ENCODE measurements around the gene SLCO4C1. TPM values are rescaled to one million over a fixed set of nuclear protein-coding genes. Genes with fewer than 3 reads are reported as not detected.
A peak's percentile ranks its signal among the peaks of the same experiment; 100 is the strongest.

Gene SLCO4C1
- total and polyA plus RNA-seq, 2 of the 13 experiments (the other 11 are each of a cell fraction or from before 2014, with no cell fraction given): 1.3 to 7.8 TPM

GRCh38 chr5:102296178-102296817 lies at the start of gene SLCO4C1 (continued):
- TF ChIP-seq UBTF (CRISPR knock-in tag; IDR thresholded peaks at IDR 0.05): peak; percentile 97
- TF ChIP-seq GABPA (IDR thresholded peaks at IDR 0.05; ENCODE audit: low read depth, low read length): no peak
- peak; percentile 28; the same call in 1 of the 2 replicates for TF ChIP-seq GABPA (CRISPR knock-in tag; IDR thresholded peaks at IDR 0.05; ENCODE audit: low read depth)
- peak; percentile 79; the same call in 1 of the 2 replicates for TF ChIP-seq ZNF546 (CRISPR knock-in tag; conservative IDR thresholded peaks at IDR 0.05)
- TF ChIP-seq SNRNP70 (IDR thresholded peaks at IDR 0.05; ENCODE audit: low read depth, low read length): no peak
- TF ChIP-seq MIER2 (CRISPR knock-in tag; IDR thresholded peaks at IDR 0.05): peak; percentile 65; the same call in 1 of the 2 replicates
- no peak for TF ChIP-seq ZNF382 (CRISPR knock-in tag; IDR thresholded peaks at IDR 0.05; ENCODE audit: borderline replicate concordance)
- no peak for TF ChIP-seq DPF2 (CRISPR knock-in tag; IDR thresholded peaks at IDR 0.05; ENCODE audit: borderline replicate concordance, low read depth)
- peak; percentile 68; the same call in 1 of the 2 replicates for TF ChIP-seq HOMEZ (CRISPR knock-in tag; IDR thresholded peaks at IDR 0.05; ENCODE audit: low read depth)
- TF ChIP-seq KDM4B (CRISPR knock-in tag; IDR thresholded peaks at IDR 0.05): no peak; the same call in 1 of the 2 replicates
- TF ChIP-seq SCMH1 (CRISPR knock-in tag; IDR thresholded peaks at IDR 0.05; ENCODE audit: borderline replicate concordance): no peak
- no peak for TF ChIP-seq KLF9 (CRISPR knock-in tag; IDR thresholded peaks at IDR 0.05; ENCODE audit: low read depth)
- TF ChIP-seq ZNF180 (CRISPR knock-in tag; IDR thresholded peaks at IDR 0.05; ENCODE audit: borderline replicate concordance, low read depth): 0 out of 2 replicates have a peak, but pooled peaks have one; percentile 40
- no peak for TF ChIP-seq RFX5 (IDR thresholded peaks at IDR 0.05; ENCODE audit: low read depth, low read length)
- 0 out of 2 replicates have a peak, but pooled peaks have one; percentile 64 for TF ChIP-seq HOXA5 (CRISPR knock-in tag; IDR thresholded peaks at IDR 0.05)
- no peak for TF ChIP-seq BCLAF1 (IDR thresholded peaks at IDR 0.05)
- no peak for TF ChIP-seq ZNF468 (CRISPR knock-in tag; IDR thresholded peaks at IDR 0.05)
- no peak for TF ChIP-seq AKAP8 (CRISPR knock-in tag; IDR thresholded peaks at IDR 0.05)
- TF ChIP-seq ZFY (CRISPR knock-in tag; IDR thresholded peaks at IDR 0.05): 0 out of 2 replicates have a peak, but pooled peaks have one; percentile 10
- TF ChIP-seq ZBTB39 (CRISPR knock-in tag; IDR thresholded peaks at IDR 0.05): peak; percentile 58; the same call in 1 of the 2 replicates
- TF ChIP-seq ELF1 (CRISPR knock-in tag; IDR thresholded peaks at IDR 0.05): peak; percentile 56
- peak; percentile 64; the same call in 1 of the 2 replicates for TF ChIP-seq ZNF607 (CRISPR knock-in tag; IDR thresholded peaks at IDR 0.05; ENCODE audit: borderline replicate concordance)
